ENCODE measurements around the gene C20orf173.
"Not testable (repeated sequence)": the region's sequence is repeated elsewhere in the genome, so short reads cannot be mapped to it uniquely, and the experiment has no call there.

The C20orf173 gene

GRCh38 chr20:35547329-35547728, 17.9 kb upstream of the C20orf173 start:
- H3K4me3 ChIP-seq (ENCODE audit: low read depth, low read length): no peak overlapping the region
- H3K36me3 ChIP-seq (ENCODE audit: insufficient read depth, low read length): peaks cover 7% of the 10 kb centered on the region; the same call in 1 of the 2 replicates
- H3K27ac ChIP-seq (ENCODE audit: low read depth, low read length): no peak overlapping the region
- peaks cover 4% of the 10 kb centered on the region for H3K79me2 ChIP-seq (ENCODE audit: control insufficient read depth, insufficient read depth, low read length, unreplicated experiment)
- no peaks in the 10 kb centered on the region for H3K4me1 ChIP-seq (ENCODE audit: control insufficient read depth, insufficient read depth, low read length, unreplicated experiment)
- H2AFZ ChIP-seq (ENCODE audit: low read length, unreplicated experiment): no peak overlapping the region
- no peaks in the 10 kb centered on the region for H3K27me3 ChIP-seq (ENCODE audit: insufficient read depth, low read length)

- Histone ChIP-seq H3K4me3 (ENCODE audit: low read depth, low read length) (no peak overlapping the region), H3K79me2 (ENCODE audit: control insufficient read depth, insufficient read depth, low read length, unreplicated experiment) (peaks cover 4% of the 10 kb centered on the region), H3K4me1 (ENCODE audit: control insufficient read depth, insufficient read depth, low read length, unreplicated experiment) (peaks cover 4% of the 10 kb centered on the region), H3K27ac (ENCODE audit: low read depth, low read length) (no peak overlapping the region), H2AFZ (ENCODE audit: low read length, unreplicated experiment) (no peak overlapping the region), H3K27me3 (ENCODE audit: insufficient read depth, low read length) (no peaks in the 10 kb centered on the region), H3K36me3 (ENCODE audit: insufficient read depth, low read length) (peaks cover 7% of the 10 kb centered on the region; the same call in 1 of the 2 replicates)
Observed at GRCh38 chr20:35546127-35546526, 16.7 kb upstream of the C20orf173 start.

- H3K27me3 ChIP-seq (ENCODE audit: insufficient read depth, low read length); H3K4me1 ChIP-seq (ENCODE audit: control insufficient read depth, insufficient read depth, low read length, unreplicated experiment); H3K4me3 ChIP-seq (ENCODE audit: low read depth, low read length); H3K79me2 ChIP-seq (ENCODE audit: control insufficient read depth, insufficient read depth, low read length, unreplicated experiment); H2AFZ ChIP-seq (ENCODE audit: low read length, unreplicated experiment); H3K27ac ChIP-seq (ENCODE audit: low read depth, low read length); H3K36me3 ChIP-seq (ENCODE audit: insufficient read depth, low read length): not testable (repeated sequence)
Observed at GRCh38 chr20:35544941-35545340, 15.5 kb upstream of the C20orf173 start.

GRCh38 chr20:35544436-35544835, 15.0 kb upstream of the C20orf173 start:
- Histone ChIP-seq H3K36me3 (ENCODE audit: insufficient read depth, low read length) (peaks cover 7% of the 10 kb centered on the region; the same call in 1 of the 2 replicates), H3K27ac (ENCODE audit: low read depth, low read length) (no peak overlapping the region), H3K4me1 (ENCODE audit: control insufficient read depth, insufficient read depth, low read length, unreplicated experiment) (peaks cover 5% of the 10 kb centered on the region), H2AFZ (ENCODE audit: low read length, unreplicated experiment) (no peak overlapping the region), H3K79me2 (ENCODE audit: control insufficient read depth, insufficient read depth, low read length, unreplicated experiment) (peaks cover 4% of the 10 kb centered on the region), H3K27me3 (ENCODE audit: insufficient read depth, low read length) (no peaks in the 10 kb centered on the region), H3K4me3 (ENCODE audit: low read depth, low read length) (no peak overlapping the region)

- no peaks in the 10 kb centered on the region for H3K27me3 ChIP-seq (ENCODE audit: insufficient read depth, low read length)
- no peak overlapping the region for H2AFZ ChIP-seq (ENCODE audit: low read length, unreplicated experiment)
- H3K4me1 ChIP-seq (ENCODE audit: control insufficient read depth, insufficient read depth, low read length, unreplicated experiment): peaks cover 5% of the 10 kb centered on the region
- H3K36me3 ChIP-seq (ENCODE audit: insufficient read depth, low read length): peaks cover 7% of the 10 kb centered on the region; the same call in 1 of the 2 replicates
- peak overlapping the region; percentile 82; the same call in 1 of the 2 replicates for H3K4me3 ChIP-seq (ENCODE audit: low read depth, low read length)
- no peak overlapping the region for H3K27ac ChIP-seq (ENCODE audit: low read depth, low read length)
- peaks cover 4% of the 10 kb centered on the region for H3K79me2 ChIP-seq (ENCODE audit: control insufficient read depth, insufficient read depth, low read length, unreplicated experiment)
Observed at GRCh38 chr20:35542990-35543389, 13.5 kb upstream of the C20orf173 start.

- Histone ChIP-seq H3K4me3 (ENCODE audit: low read depth, low read length) (peak within 1 kb of the TSS; percentile 82), H2AFZ (ENCODE audit: low read length, unreplicated experiment) (peak within 1 kb of the TSS; percentile 85), H3K27ac (ENCODE audit: low read depth, low read length) (0 out of 2 replicates have a peak within 1 kb of the TSS, but pooled peaks have one; percentile 16), H3K27me3 (ENCODE audit: insufficient read depth, low read length) (no peaks in the 10 kb centered on the region), H3K79me2 (ENCODE audit: control insufficient read depth, insufficient read depth, low read length, unreplicated experiment) (peaks cover 4% of the 10 kb centered on the region), H3K36me3 (ENCODE audit: insufficient read depth, low read length) (peaks cover 7% of the 10 kb centered on the region; the same call in 1 of the 2 replicates), H3K4me1 (ENCODE audit: control insufficient read depth, insufficient read depth, low read length, unreplicated experiment) (peaks cover 5% of the 10 kb centered on the region)
Observed at GRCh38 chr20:35541783-35542662, 12.6 kb upstream of the C20orf173 start, which contains the start of gene ERGIC3. Gene ERGIC3, plus strand, starts transcription at chr20:35542078. Its CDS starts 20 bp downstream, at chr20:35542098.

- Histone ChIP-seq H3K4me3 (ENCODE audit: low read depth, low read length) (peak overlapping the region; percentile 82), H3K36me3 (ENCODE audit: insufficient read depth, low read length) (peaks cover 7% of the 10 kb centered on the region; the same call in 1 of the 2 replicates), H3K27ac (ENCODE audit: low read depth, low read length) (no peak overlapping the region), H2AFZ (ENCODE audit: low read length, unreplicated experiment) (peak overlapping the region; percentile 58), H3K27me3 (ENCODE audit: insufficient read depth, low read length) (no peaks in the 10 kb centered on the region), H3K79me2 (ENCODE audit: control insufficient read depth, insufficient read depth, low read length, unreplicated experiment) (peaks cover 4% of the 10 kb centered on the region), H3K4me1 (ENCODE audit: control insufficient read depth, insufficient read depth, low read length, unreplicated experiment) (peaks cover 5% of the 10 kb centered on the region)
Observed at GRCh38 chr20:35541118-35541782, 11.8 kb upstream of the C20orf173 start.

GRCh38 chr20:35539756-35540212, 10.3 kb upstream of the C20orf173 start:
- peaks cover 5% of the 10 kb centered on the region for H3K4me1 ChIP-seq (ENCODE audit: control insufficient read depth, insufficient read depth, low read length, unreplicated experiment)
- no peak overlapping the region for H3K27ac ChIP-seq (ENCODE audit: low read depth, low read length)
- no peaks in the 10 kb centered on the region for H3K27me3 ChIP-seq (ENCODE audit: insufficient read depth, low read length)
- peaks cover 7% of the 10 kb centered on the region; the same call in 1 of the 2 replicates for H3K36me3 ChIP-seq (ENCODE audit: insufficient read depth, low read length)
- peaks cover 4% of the 10 kb centered on the region for H3K79me2 ChIP-seq (ENCODE audit: control insufficient read depth, insufficient read depth, low read length, unreplicated experiment)
- H3K4me3 ChIP-seq (ENCODE audit: low read depth, low read length): no peak overlapping the region
- H2AFZ ChIP-seq (ENCODE audit: low read length, unreplicated experiment): no peak overlapping the region

GRCh38 chr20:35527122-35527769, 2.2 kb downstream of the C20orf173 start:
- Histone ChIP-seq H2AFZ (ENCODE audit: low read length, unreplicated experiment) (no peak overlapping the region), H3K27me3 (ENCODE audit: insufficient read depth, low read length) (no peaks in the 10 kb centered on the region), H3K79me2 (ENCODE audit: control insufficient read depth, insufficient read depth, low read length, unreplicated experiment) (no peaks in the 10 kb centered on the region), H3K27ac (ENCODE audit: low read depth, low read length) (no peak overlapping the region), H3K4me3 (ENCODE audit: low read depth, low read length) (no peak overlapping the region), H3K36me3 (ENCODE audit: insufficient read depth, low read length) (no peaks in the 10 kb centered on the region), H3K4me1 (ENCODE audit: control insufficient read depth, insufficient read depth, low read length, unreplicated experiment) (no peaks in the 10 kb centered on the region)

- Histone ChIP-seq H3K4me3 (ENCODE audit: low read depth, low read length) (no peak overlapping the region), H3K27me3 (ENCODE audit: insufficient read depth, low read length) (no peaks in the 10 kb centered on the region), H3K4me1 (ENCODE audit: control insufficient read depth, insufficient read depth, low read length, unreplicated experiment) (no peaks in the 10 kb centered on the region), H3K36me3 (ENCODE audit: insufficient read depth, low read length) (no peaks in the 10 kb centered on the region), H2AFZ (ENCODE audit: low read length, unreplicated experiment) (no peak overlapping the region), H3K79me2 (ENCODE audit: control insufficient read depth, insufficient read depth, low read length, unreplicated experiment) (no peaks in the 10 kb centered on the region), H3K27ac (ENCODE audit: low read depth, low read length) (no peak overlapping the region)
Observed at GRCh38 chr20:35525639-35526038, 3.8 kb downstream of the C20orf173 start.
